HUES48 (cell line): ENCODE measurements around the gene TAF11L10.
"Not testable (repeated sequence)": the region's sequence is repeated elsewhere in the genome, so short reads cannot be mapped to it uniquely, and the experiment has no call there.

ENCODE experiments used
- H3K27ac ChIP-seq: one replicate; pipeline ENCODE4 v1.7.0; 2013; ENCODE audit warnings: low read depth, low read length, inconsistent platforms
- H3K27me3 ChIP-seq: 2 replicates; pipeline ENCODE4 v1.6.1; 2013; ENCODE audit warnings: mild to moderate bottlenecking, low read length; ENCODE audit not compliant: control insufficient read depth, insufficient read depth
- H3K36me3 ChIP-seq: 2 replicates; pipeline ENCODE4 v1.6.1; 2013; ENCODE audit warnings: low read length; ENCODE audit not compliant: control insufficient read depth, insufficient read depth
- H3K4me1 ChIP-seq: 2 replicates; pipeline ENCODE4 v1.6.1; 2013; ENCODE audit warnings: mild to moderate bottlenecking, low read length; ENCODE audit not compliant: control insufficient read depth, insufficient read depth
- H3K4me3 ChIP-seq: 2 replicates; pipeline ENCODE4 v1.5.1; 2013; ENCODE audit warnings: mild to moderate bottlenecking, low read depth, low read length
- H3K9ac ChIP-seq: 2 replicates; pipeline ENCODE4 v1.6.1; 2013; ENCODE audit warnings: mild to moderate bottlenecking, low read depth, low read length, moderate library complexity
- H3K9me3 ChIP-seq: 2 replicates; pipeline ENCODE4 v1.6.1; 2013; ENCODE audit warnings: low read length; ENCODE audit not compliant: control insufficient read depth, insufficient read depth

The TAF11L10 gene

GRCh38 chr5:17597728-17598127 lies at the start of gene TAF11L10:
TSS of gene TAF11L10 (minus strand) at chr5:17597828.
- not testable (repeated sequence) for H3K9me3 ChIP-seq, H3K4me1 ChIP-seq, H3K27ac ChIP-seq, H3K27me3 ChIP-seq, H3K9ac ChIP-seq, H3K4me3 ChIP-seq, H3K36me3 ChIP-seq

DNA sequence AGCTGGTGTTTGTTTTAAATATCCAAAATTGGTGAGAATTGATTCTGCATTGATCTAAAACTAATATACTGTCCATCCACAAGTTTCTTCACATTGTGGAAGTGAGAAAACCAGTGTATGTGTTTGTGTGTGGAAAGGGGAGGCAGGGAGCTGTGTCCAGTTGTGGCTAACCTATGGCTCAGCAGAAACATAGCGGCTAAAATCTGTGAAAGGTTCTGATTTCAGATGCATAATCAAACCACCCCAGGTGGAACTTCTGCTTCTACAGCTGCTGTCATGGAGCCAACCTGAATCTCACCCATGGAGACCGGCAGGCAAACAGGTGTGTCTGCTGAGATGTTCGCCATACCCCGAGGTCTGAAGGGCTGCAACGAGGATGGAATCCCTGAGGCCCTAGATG lies 36.5 kb upstream of the TAF11L10 start, which contains the start of gene TAF11L14:
Gene TAF11L14, plus strand, starts transcription at position 301 of the 400 bp plus-strand sequence.
- Histone ChIP-seq H3K4me1 (no peaks in the 10 kb centered on the region), H3K9me3 (no peaks in the 10 kb centered on the region), H3K27ac (no peak within 1 kb of the TSS), H3K27me3 (no peaks in the 10 kb centered on the region), H3K36me3 (no peaks in the 10 kb centered on the region), H3K9ac (no peak within 1 kb of the TSS), H3K4me3 (no peak within 1 kb of the TSS)

- H3K9ac ChIP-seq, H3K27ac ChIP-seq, H3K9me3 ChIP-seq, H3K36me3 ChIP-seq, H3K27me3 ChIP-seq, H3K4me3 ChIP-seq, H3K4me1 ChIP-seq: not testable (repeated sequence)
These were observed 34.2 kb upstream of the TAF11L10 start, which contains the start of gene TAF11L13 for GRCh38 chr5:17631788-17632187. TSS of gene TAF11L13 (plus strand) at chr5:17632088.

GRCh38 chr5:17625686-17626085 lies 28.1 kb upstream of the TAF11L10 start:
- H3K9me3 ChIP-seq: no peaks in the 10 kb centered on the region
- H3K27me3 ChIP-seq: no peaks in the 10 kb centered on the region
- H3K4me3 ChIP-seq: no peak overlapping the region
- H3K9ac ChIP-seq: no peak overlapping the region
- H3K4me1 ChIP-seq: no peaks in the 10 kb centered on the region
- H3K27ac ChIP-seq: no peak overlapping the region
- no peaks in the 10 kb centered on the region for H3K36me3 ChIP-seq

- Histone ChIP-seq H3K36me3 (no peaks in the 10 kb centered on the region), H3K27ac (no peak overlapping the region), H3K4me3 (no peak overlapping the region), H3K9me3 (no peaks in the 10 kb centered on the region), H3K9ac (no peak overlapping the region), H3K27me3 (no peaks in the 10 kb centered on the region), H3K4me1 (no peaks in the 10 kb centered on the region)
These were observed 23.0 kb upstream of the TAF11L10 start for GRCh38 chr5:17620627-17621026.

- no peaks in the 10 kb centered on the region for H3K4me1 ChIP-seq
- no peak overlapping the region for H3K9ac ChIP-seq
- no peaks in the 10 kb centered on the region for H3K36me3 ChIP-seq
- H3K4me3 ChIP-seq: no peak overlapping the region
- H3K9me3 ChIP-seq: no peaks in the 10 kb centered on the region
- no peaks in the 10 kb centered on the region for H3K27me3 ChIP-seq
- H3K27ac ChIP-seq: no peak overlapping the region
These were observed 21.7 kb upstream of the TAF11L10 start for GRCh38 chr5:17619354-17619753.

- H3K4me3 ChIP-seq: no peak overlapping the region
These were observed 17.4 kb upstream of the TAF11L10 start for GRCh38 chr5:17614872-17615605.

DNA sequence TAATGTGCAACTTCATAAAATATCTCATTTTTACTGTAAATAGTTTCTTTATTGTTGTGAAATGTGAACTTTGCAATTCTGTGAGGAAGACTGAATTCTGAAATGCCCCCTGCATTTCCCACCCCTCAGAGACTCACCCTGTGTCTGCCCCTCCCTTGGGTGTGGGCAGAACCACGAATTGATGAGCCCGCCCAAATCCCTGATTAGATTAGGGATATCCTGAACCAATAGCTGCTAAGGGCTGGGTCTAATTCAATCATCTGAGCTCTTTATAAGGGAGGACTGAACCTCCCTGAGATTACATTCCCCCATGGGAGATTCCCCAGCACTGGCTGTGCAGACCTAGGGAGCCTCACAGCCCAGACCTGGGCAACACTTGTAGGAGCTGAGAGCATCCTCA lies 12.5 kb upstream of the TAF11L10 start, which contains the start of gene TAF11L12:
Gene TAF11L12, plus strand, starts transcription at position 301 of the 400 bp plus-strand sequence.
- not testable (repeated sequence) for H3K9me3 ChIP-seq, H3K27ac ChIP-seq, H3K9ac ChIP-seq, H3K27me3 ChIP-seq, H3K4me3 ChIP-seq, H3K36me3 ChIP-seq, H3K4me1 ChIP-seq

More at GRCh38 chr5:17614872-17615605, 17.4 kb upstream of the TAF11L10 start:
- no peaks in the 10 kb centered on the region for H3K9me3 ChIP-seq
- H3K27me3 ChIP-seq: no peaks in the 10 kb centered on the region
- no peak overlapping the region for H3K9ac ChIP-seq
- H3K4me1 ChIP-seq: no peaks in the 10 kb centered on the region
- H3K36me3 ChIP-seq: no peaks in the 10 kb centered on the region
- H3K27ac ChIP-seq: no peak overlapping the region

- H3K4me1 ChIP-seq, H3K36me3 ChIP-seq, H3K9ac ChIP-seq, H3K9me3 ChIP-seq, H3K4me3 ChIP-seq, H3K27ac ChIP-seq, H3K27me3 ChIP-seq: not testable (repeated sequence)
These were observed 9.8 kb upstream of the TAF11L10 start for GRCh38 chr5:17607461-17607860.

DNA sequence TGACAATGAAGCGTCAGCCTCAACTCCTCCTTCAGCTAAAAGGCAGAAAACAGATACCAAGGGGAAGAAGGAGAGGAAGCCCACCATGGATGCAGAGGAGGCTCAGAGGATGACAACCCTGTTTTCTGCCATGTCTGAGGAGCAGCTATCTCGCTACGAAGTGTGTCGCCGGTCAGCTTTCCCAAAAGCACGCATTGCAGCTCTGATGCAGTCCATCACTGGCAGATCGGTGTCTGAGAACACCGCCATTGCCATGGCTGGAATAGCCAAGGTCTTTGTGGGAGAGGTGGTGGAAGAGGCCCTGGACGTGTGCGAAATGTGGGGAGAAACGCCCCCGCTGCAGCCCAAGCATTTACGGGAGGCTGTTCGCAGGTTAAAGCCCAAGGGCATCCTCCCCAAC lies 7.3 kb upstream of the TAF11L10 start:
- no peak overlapping the region for H3K27ac ChIP-seq
- no peak overlapping the region for H3K9ac ChIP-seq
- no peaks in the 10 kb centered on the region for H3K4me1 ChIP-seq
- H3K36me3 ChIP-seq: no peaks in the 10 kb centered on the region
- H3K4me3 ChIP-seq: no peak overlapping the region
- H3K9me3 ChIP-seq: no peaks in the 10 kb centered on the region
- no peaks in the 10 kb centered on the region for H3K27me3 ChIP-seq

GRCh38 chr5:17603880-17604279 lies 6.3 kb upstream of the TAF11L10 start, which contains the start of gene TAF11L11:
TSS of gene TAF11L11 (plus strand) at chr5:17604183.
- H3K4me1 ChIP-seq, H3K27me3 ChIP-seq, H3K9ac ChIP-seq, H3K27ac ChIP-seq, H3K9me3 ChIP-seq, H3K36me3 ChIP-seq, H3K4me3 ChIP-seq: not testable (repeated sequence)
